Neutrophil (primary cell): ENCODE measurements around the gene CEP104.

Experiments
- H3K27ac ChIP-seq: fragments of 200-600 bp; sonication (generic); 2 replicates; pipeline ENCODE4 v1.5.1; 2016; ENCODE audit warnings: mild to moderate bottlenecking, moderate library complexity
- H3K27me3 ChIP-seq: fragments of 200-600 bp; sonication (generic); 2 replicates; pipeline ENCODE4 v1.6.0; 2016; ENCODE audit warnings: mild to moderate bottlenecking
- H3K36me3 ChIP-seq: fragments of 200-600 bp; sonication (generic); 2 replicates; pipeline ENCODE4 v1.5.1; 2017
- H3K4me1 ChIP-seq, 2 experiments: fragments of 200-600 bp in 1 of 2; sonication (generic) in 1 of 2; 1 replicate in 1 of 2; 2 replicates in 1 of 2; pipeline versions ENCODE4 v1.5.1 to v1.6.1; 2013 to 2016; ENCODE audit warnings: low read depth in 1 of 2, low read length in 1 of 2, mild to moderate bottlenecking in 1 of 2, moderate library complexity in 1 of 2; ENCODE audit not compliant: control insufficient read depth in 1 of 2, insufficient read depth in 1 of 2
- H3K4me3 ChIP-seq, 2 experiments: fragments of 200-600 bp in 1 of 2; sonication (generic) in 1 of 2; 1 replicate in 1 of 2; 2 replicates in 1 of 2; pipeline ENCODE4 v1.5.1; 2013 to 2016; ENCODE audit warnings: low read depth in 1 of 2, low read length in 1 of 2, mild to moderate bottlenecking in 1 of 2, moderate library complexity in 1 of 2
- H3K9me3 ChIP-seq: fragments of 200-600 bp; sonication (generic); 2 replicates; pipeline ENCODE4 v1.5.1; 2016
- TF ChIP-seq, protein P1 (sequence below): fragments of 200-600 bp; sonication (generic); IDR thresholded peaks from 2 replicates; pipeline ENCODE4 v1.5.1; 2016; ENCODE audit warnings: antibody characterized with exemption

The CEP104 gene

DNA sequence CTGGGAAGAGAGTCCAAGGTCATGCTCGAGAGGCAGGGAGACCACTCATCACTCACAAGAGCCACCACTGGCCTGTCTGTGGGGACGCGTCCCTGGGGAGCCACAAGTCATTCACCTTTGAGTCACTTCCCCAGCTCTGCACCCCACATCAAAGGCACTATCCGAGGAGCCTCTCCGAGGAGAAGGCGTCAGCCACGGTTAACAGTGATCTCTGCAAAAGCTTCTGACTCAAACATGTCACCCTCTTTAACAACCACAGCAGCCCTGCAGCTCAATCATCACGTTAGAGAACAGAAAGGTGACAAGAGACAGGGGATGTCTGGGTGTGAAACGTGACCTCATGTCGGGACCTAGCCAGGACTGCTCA, 69.7 kb downstream of the CEP104 start:
- no peaks in the 10 kb centered on the region for H3K4me1 ChIP-seq
- H3K36me3 ChIP-seq, result peaks cover 77% of the 10 kb centered on the region
- no peak overlapping the region for H3K4me3 ChIP-seq
- no peaks in the 10 kb centered on the region for H3K9me3 ChIP-seq
- TF ChIP-seq, protein P1, sequence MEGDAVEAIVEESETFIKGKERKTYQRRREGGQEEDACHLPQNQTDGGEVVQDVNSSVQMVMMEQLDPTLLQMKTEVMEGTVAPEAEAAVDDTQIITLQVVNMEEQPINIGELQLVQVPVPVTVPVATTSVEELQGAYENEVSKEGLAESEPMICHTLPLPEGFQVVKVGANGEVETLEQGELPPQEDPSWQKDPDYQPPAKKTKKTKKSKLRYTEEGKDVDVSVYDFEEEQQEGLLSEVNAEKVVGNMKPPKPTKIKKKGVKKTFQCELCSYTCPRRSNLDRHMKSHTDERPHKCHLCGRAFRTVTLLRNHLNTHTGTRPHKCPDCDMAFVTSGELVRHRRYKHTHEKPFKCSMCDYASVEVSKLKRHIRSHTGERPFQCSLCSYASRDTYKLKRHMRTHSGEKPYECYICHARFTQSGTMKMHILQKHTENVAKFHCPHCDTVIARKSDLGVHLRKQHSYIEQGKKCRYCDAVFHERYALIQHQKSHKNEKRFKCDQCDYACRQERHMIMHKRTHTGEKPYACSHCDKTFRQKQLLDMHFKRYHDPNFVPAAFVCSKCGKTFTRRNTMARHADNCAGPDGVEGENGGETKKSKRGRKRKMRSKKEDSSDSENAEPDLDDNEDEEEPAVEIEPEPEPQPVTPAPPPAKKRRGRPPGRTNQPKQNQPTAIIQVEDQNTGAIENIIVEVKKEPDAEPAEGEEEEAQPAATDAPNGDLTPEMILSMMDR, result no peak
- no peaks in the 10 kb centered on the region for H3K27me3 ChIP-seq
- no peak overlapping the region for H3K27ac ChIP-seq

DNA sequence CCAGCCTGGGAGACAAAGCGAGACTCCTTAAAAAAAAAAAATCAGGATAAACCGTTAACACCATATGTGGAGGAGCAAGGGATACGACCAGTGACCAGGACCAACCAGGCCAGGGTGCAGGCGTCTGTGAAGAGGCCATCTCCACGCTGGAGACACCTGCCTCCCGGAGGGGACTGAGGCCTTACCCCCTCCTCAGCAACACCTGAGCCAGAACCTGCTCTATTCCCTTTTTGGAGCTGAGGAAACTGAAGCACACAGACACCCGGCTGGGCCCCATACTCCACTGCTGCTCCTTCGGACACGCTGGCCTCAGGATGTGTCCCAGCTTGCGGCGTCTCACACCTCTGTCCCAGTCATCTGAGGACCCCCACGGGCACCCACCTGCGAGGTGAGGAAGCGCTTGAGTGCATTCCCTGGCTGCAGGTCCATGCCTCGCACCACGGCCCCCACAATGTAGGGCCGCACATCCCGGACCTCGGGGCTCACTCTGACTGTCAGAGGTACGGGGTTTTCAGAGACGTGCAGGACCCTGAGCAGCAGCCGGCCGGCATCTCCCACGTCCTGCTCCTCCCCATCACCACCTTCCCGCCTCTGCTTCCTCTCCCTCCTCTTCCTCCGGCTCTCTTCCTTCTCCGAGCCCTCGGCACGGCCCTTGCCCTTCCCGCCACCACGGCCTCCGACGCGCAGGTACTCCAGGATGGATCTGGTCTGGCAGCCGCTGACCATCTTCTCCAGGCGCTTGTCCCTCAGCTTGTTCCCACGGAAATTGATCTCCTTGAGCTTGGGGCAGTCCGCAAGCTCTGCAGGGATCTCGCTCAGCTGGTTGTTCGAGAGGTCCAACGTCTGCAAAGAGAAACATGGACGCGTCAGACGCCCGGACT, 70.3 kb downstream of the CEP104 start:
- no peaks in the 10 kb centered on the region for H3K27me3 ChIP-seq
- H3K9me3 ChIP-seq, result no peaks in the 10 kb centered on the region
- peaks cover 83% of the 10 kb centered on the region for H3K36me3 ChIP-seq
- TF ChIP-seq, protein P1, result no peak
- H3K4me3 ChIP-seq, result no peak overlapping the region
- H3K4me1 ChIP-seq, result no peaks in the 10 kb centered on the region
- H3K27ac ChIP-seq, result no peak overlapping the region

- Histone ChIP-seq H3K27ac (no peak overlapping the region), H3K27me3 (no peaks in the 10 kb centered on the region), H3K9me3 (no peaks in the 10 kb centered on the region), H3K4me3 (no peak overlapping the region), H3K36me3 (peaks cover 90% of the 10 kb centered on the region), H3K4me1 (no peaks in the 10 kb centered on the region)
- TF ChIP-seq, protein P1, result no peak
These were observed 71.4 kb downstream of the CEP104 start for GRCh38 chr1:3785456-3786157.

DNA sequence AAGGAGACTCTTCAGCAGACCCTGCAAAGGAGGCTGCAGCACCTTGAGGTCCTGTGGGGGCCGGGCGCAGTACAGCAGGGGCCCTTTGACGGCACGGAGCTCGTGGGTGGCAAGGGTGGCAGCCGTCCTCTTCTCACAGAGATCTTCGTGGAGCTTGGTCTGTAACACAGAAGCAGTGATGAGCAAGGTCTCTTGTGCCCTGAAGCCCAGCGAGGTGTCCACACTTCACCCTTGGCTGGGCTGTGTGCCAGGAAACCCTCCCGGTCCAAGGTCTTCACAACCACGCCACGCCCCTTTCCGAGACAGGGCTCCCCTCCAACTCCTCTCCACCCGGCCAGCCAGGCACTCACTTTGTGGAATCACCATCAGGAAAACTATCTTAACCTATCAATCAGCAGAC, 72.0 kb downstream of the CEP104 start:
- Histone ChIP-seq H3K4me1 (no peaks in the 10 kb centered on the region), H3K27me3 (no peaks in the 10 kb centered on the region), H3K27ac (no peak overlapping the region), H3K4me3 (no peak overlapping the region), H3K36me3 (peaks cover 91% of the 10 kb centered on the region), H3K9me3 (no peaks in the 10 kb centered on the region)
- TF ChIP-seq, protein P1, result no peak

- Histone ChIP-seq H3K9me3 (no peaks in the 10 kb centered on the region), H3K27me3 (no peaks in the 10 kb centered on the region), H3K36me3 (peaks cover 91% of the 10 kb centered on the region), H3K27ac (no peak overlapping the region), H3K4me1 (no peaks in the 10 kb centered on the region), H3K4me3 (no peak overlapping the region)
- TF ChIP-seq, protein P1, result no peak
These were observed 73.1 kb downstream of the CEP104 start for GRCh38 chr1:3783651-3784474.
